Peyer's patch (tissue), 4 donors: ENCODE data around the gene WDR89.

Source experiments
- POLR2A ChIP-seq, 2 donors: fragments of 450-650 bp; IDR thresholded peaks; one replicate each; pipeline ENCODE4 v1.5.1; 2017; ENCODE audit warnings: antibody characterized with exemption in 2 of 2, mild to moderate bottlenecking in 2 of 2, moderate library complexity in 2 of 2
- TF ChIP-seq, protein P1 (sequence below), 6 experiments: fragments of 450-650 bp in 4 of 6; fragments of 200-600 bp in 2 of 6; sonication (generic) in 1 of 6; IDR thresholded peaks; one replicate each; pipeline ENCODE4 v1.5.1; 2017 to 2019; ENCODE audit warnings: antibody characterized with exemption in 6 of 6, mild to moderate bottlenecking in 3 of 6, moderate library complexity in 1 of 6

DNA sequence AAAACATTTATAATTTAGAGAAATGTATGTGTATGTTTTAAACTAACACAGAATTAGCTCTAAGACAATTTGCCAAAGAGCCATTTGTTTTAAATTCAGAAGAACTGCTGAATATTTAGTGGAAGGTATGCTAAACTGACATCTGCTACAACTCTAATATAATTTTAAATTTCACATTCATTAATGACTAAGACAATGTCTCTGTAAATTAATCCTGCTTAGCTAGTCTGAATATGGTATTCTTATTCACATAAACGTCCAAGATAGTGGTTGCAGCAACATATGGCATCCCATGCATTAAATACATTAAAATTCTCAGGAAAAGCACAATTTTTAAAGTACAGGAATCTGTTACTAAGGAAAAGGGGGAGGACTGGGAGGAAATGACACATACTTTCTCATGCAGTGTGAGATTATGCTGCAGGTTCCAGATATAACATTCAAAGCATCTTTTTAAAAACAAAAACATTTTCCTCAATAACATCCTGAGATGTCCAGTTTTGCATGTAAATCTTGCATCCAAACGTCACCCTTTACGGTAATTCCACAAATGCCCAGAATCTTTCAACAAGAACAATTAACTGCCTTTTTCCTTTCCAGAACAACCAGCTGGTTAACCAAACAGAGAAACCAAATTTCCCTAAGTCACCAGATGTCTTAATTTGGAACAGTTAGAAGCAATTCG is 26.9 kb downstream of the WDR89 start:
- TF ChIP-seq, protein P1, sequence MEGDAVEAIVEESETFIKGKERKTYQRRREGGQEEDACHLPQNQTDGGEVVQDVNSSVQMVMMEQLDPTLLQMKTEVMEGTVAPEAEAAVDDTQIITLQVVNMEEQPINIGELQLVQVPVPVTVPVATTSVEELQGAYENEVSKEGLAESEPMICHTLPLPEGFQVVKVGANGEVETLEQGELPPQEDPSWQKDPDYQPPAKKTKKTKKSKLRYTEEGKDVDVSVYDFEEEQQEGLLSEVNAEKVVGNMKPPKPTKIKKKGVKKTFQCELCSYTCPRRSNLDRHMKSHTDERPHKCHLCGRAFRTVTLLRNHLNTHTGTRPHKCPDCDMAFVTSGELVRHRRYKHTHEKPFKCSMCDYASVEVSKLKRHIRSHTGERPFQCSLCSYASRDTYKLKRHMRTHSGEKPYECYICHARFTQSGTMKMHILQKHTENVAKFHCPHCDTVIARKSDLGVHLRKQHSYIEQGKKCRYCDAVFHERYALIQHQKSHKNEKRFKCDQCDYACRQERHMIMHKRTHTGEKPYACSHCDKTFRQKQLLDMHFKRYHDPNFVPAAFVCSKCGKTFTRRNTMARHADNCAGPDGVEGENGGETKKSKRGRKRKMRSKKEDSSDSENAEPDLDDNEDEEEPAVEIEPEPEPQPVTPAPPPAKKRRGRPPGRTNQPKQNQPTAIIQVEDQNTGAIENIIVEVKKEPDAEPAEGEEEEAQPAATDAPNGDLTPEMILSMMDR (IDR thresholded peaks at IDR 0.05): no peak
- no peak for TF ChIP-seq POLR2A (IDR thresholded peaks at IDR 0.05)
